Right atrium auricular region (tissue), 2 donors: ENCODE data around the gene URGCP. TPM values are rescaled to one million over a fixed set of nuclear protein-coding genes. Genes with fewer than 3 reads are reported as not detected.
A peak's percentile ranks its signal among the peaks of the same experiment; 100 is the strongest.

Experiments
- DNase-seq: peaks from one replicate; pipeline ENCODE4 v3.0.0-alpha.2; 2019; ENCODE audit warnings: low spot score
- H3K27ac ChIP-seq, 2 donors: fragments of 200-600 bp; sonication (generic); 1 replicate in 1 of 2; 2 replicates in 1 of 2; pipeline ENCODE4 v1.5.1; 2016 to 2019
- H3K27me3 ChIP-seq, 2 donors: fragments of 200-600 bp; sonication (generic); one replicate each; pipeline versions ENCODE4 v1.5.1 to v1.6.0; 2017 to 2019
- H3K36me3 ChIP-seq: fragments of 200-600 bp; sonication (generic); one replicate; pipeline ENCODE4 v1.5.1; 2016
- H3K4me1 ChIP-seq, 2 donors: fragments of 200-600 bp; sonication (generic); one replicate each; pipeline versions ENCODE4 v1.5.1 to v1.6.0; 2017 to 2019
- H3K4me3 ChIP-seq, 2 donors: fragments of 200-600 bp; sonication (generic); 1 replicate in 1 of 2; 2 replicates in 1 of 2; pipeline ENCODE4 v1.5.1; 2017 to 2019; ENCODE audit warnings: mild to moderate bottlenecking in 1 of 2, moderate library complexity in 1 of 2
- H3K9me3 ChIP-seq, 2 donors: fragments of 200-600 bp; sonication (generic); one replicate each; pipeline ENCODE4 v1.5.1; 2019
- total RNA-seq, 2 donors: library from RNA; depleted of rRNA; stranded (reverse); fragments of >200 nt; gene quantifications; one replicate each; pipeline ENCODE4 v1.1.0, GENCODE V29; 2016
- TF ChIP-seq, protein P1 (sequence below), 2 donors: fragments of 200-600 bp; sonication (generic); IDR thresholded peaks; one replicate each; pipeline ENCODE4 v1.5.1; 2019; ENCODE audit warnings: antibody characterized with exemption in 2 of 2

The URGCP gene, protein sequence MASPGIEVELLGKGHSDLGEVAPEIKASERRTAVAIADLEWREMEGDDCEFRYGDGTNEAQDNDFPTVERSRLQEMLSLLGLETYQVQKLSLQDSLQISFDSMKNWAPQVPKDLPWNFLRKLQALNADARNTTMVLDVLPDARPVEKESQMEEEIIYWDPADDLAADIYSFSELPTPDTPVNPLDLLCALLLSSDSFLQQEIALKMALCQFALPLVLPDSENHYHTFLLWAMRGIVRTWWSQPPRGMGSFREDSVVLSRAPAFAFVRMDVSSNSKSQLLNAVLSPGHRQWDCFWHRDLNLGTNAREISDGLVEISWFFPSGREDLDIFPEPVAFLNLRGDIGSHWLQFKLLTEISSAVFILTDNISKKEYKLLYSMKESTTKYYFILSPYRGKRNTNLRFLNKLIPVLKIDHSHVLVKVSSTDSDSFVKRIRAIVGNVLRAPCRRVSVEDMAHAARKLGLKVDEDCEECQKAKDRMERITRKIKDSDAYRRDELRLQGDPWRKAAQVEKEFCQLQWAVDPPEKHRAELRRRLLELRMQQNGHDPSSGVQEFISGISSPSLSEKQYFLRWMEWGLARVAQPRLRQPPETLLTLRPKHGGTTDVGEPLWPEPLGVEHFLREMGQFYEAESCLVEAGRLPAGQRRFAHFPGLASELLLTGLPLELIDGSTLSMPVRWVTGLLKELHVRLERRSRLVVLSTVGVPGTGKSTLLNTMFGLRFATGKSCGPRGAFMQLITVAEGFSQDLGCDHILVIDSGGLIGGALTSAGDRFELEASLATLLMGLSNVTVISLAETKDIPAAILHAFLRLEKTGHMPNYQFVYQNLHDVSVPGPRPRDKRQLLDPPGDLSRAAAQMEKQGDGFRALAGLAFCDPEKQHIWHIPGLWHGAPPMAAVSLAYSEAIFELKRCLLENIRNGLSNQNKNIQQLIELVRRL
- 10 to 100 TPM; 26.4 to 30.9 TPM for total RNA-seq

DNA sequence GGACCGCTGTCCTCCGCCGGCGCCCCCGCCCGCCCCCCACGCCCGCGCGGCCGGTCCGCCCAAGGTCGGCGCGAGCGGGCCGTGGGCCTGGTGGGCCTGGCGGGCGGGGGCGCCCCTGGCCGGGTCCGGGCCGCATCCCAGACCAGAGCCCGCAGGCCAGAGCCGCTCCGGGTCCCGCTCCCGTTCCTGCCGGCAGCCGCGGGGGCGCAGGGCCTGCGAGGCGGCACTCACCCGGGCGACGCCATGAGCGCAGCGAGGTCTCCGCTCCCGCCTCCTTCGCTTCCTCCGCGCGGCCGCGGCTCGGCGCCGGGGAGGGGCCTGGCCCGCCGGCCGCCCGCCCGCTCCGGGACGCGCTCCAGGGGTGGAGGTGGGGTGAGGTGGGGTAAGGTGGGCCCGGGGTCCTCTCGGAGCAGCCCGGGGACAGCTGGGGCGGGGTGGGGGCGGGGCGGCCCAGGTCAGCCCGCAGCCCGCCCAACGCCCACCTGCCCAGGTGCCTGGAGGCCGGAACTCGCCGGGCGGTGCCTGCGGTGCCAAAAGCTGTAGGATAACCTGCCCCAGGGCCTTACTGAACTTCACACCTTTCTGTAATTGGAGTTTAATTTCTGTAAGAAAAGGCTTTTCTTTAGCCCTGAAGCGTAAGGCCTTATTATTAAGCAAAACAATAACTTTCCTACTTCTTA, at the start of gene URGCP:
Gene URGCP, minus strand, starts transcription at position 266 of the 680 bp plus-strand sequence. Its CDS starts 21 bp downstream, at position 245.
- H3K4me1 ChIP-seq, result peaks cover 0 to 31% of the 10 kb centered on the region in 2 donors

DNA sequence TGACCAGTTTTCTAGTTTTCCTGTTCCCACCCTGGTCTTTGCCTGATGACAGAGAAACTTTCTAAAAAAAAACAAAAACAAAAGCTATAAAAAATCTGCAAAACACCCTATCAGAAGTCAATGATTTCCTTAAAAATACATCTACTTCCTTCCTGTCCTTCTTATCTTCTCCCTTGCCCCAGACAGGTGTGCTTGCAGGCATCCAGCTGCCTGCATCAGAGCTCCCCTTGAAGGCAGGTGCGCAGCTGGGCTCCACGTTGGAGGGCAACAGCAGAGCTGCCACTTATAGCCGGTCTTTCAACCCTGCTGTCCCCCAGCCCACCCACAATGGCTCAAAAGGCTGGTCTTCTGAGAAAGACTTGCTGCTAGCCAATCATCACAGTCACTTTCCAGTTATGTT, 49.6 kb upstream of the URGCP start:
- H3K9me3 ChIP-seq, result no peaks in the 10 kb centered on the region
- no peaks in the 10 kb centered on the region for H3K4me1 ChIP-seq
- TF ChIP-seq, protein P1, sequence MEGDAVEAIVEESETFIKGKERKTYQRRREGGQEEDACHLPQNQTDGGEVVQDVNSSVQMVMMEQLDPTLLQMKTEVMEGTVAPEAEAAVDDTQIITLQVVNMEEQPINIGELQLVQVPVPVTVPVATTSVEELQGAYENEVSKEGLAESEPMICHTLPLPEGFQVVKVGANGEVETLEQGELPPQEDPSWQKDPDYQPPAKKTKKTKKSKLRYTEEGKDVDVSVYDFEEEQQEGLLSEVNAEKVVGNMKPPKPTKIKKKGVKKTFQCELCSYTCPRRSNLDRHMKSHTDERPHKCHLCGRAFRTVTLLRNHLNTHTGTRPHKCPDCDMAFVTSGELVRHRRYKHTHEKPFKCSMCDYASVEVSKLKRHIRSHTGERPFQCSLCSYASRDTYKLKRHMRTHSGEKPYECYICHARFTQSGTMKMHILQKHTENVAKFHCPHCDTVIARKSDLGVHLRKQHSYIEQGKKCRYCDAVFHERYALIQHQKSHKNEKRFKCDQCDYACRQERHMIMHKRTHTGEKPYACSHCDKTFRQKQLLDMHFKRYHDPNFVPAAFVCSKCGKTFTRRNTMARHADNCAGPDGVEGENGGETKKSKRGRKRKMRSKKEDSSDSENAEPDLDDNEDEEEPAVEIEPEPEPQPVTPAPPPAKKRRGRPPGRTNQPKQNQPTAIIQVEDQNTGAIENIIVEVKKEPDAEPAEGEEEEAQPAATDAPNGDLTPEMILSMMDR (IDR thresholded peaks at IDR 0.05), result no peak
- DNase-seq, result no peak
- H3K4me3 ChIP-seq, result no peak overlapping the region
- no peak overlapping the region for H3K27ac ChIP-seq
- peaks cover 3% of the 10 kb centered on the region for H3K36me3 ChIP-seq
- H3K27me3 ChIP-seq, result no peaks in the 10 kb centered on the region

More for the DNA sequence above, at the start of gene URGCP:
- H3K27me3 ChIP-seq, result no peaks in the 10 kb centered on the region
- no peaks in the 10 kb centered on the region for H3K9me3 ChIP-seq
- H3K4me3 ChIP-seq, result peak within 1 kb of the TSS; percentile 78 to 80
- no peak for DNase-seq
- TF ChIP-seq, protein P1 (IDR thresholded peaks at IDR 0.05), result no peak
- no peaks in the 10 kb centered on the region for H3K36me3 ChIP-seq
- peak within 1 kb of the TSS; percentile 88 to 89 for H3K27ac ChIP-seq

DNA sequence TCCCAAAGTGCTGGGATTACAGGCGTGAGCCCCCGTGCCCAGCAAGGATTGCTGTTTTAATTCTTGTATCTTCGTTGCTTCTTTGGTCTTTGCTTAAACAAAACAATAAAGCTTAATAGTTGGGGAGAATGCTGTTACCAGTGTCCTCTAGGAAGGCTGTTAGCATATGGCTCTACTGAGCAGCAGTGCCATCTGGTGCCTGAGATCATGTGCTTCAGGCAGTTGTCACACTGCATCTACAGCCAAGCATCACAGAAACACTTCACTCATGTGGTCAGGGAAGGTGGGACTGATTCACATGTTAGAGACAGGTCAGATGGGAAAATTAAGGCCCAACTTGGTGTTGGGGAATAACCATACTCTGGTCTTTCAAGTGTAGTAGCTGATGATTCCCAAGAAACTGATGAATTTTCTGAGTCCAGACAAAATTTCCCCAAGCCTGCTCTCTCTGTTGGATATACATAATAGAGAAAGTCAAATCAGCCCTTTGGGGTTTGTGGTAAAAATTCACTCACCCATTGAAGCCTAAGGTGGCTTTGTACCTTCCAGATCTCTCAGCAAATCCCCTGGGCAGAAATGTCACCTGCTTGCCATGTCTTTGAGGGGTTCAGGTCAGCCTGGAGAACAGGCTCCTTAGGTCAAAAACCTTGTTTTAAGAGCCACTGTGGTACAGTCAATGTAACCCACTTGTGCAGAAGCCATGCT, 48.3 kb upstream of the URGCP start:
- Histone ChIP-seq H3K4me3 (no peak overlapping the region), H3K9me3 (no peaks in the 10 kb centered on the region), H3K36me3 (peaks cover 12% of the 10 kb centered on the region), H3K27me3 (no peaks in the 10 kb centered on the region), H3K4me1 (no peaks in the 10 kb centered on the region), H3K27ac (no peak overlapping the region)
- TF ChIP-seq, protein P1 (IDR thresholded peaks at IDR 0.05), result peak in 1 of 2 donors; percentile 55
- DNase-seq, result no peak

DNA sequence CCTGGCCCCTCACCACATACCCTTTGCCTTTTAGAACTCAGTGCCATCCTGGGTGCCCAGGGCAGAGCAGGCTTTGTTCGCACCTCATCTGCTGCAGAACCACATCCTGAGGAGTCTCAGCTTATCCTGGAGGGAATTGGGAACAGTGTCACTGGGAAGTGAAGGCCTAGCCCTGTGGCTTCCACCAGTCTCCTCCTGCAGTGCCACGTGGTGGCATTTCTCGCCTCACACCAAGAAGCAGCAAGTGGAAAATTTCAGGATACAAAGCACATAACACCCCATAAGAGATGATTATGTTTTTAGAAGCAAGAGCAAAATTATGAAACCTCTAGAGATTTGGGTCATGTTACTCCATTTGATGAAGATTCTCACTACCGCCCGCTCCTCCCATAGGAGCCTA, 46.7 kb upstream of the URGCP start:
- no peaks in the 10 kb centered on the region for H3K4me1 ChIP-seq
- no peak overlapping the region for H3K27ac ChIP-seq
- TF ChIP-seq, protein P1 (IDR thresholded peaks at IDR 0.05), result no peak
- no peak for DNase-seq
- no peak overlapping the region for H3K4me3 ChIP-seq
- H3K36me3 ChIP-seq, result peaks cover 12% of the 10 kb centered on the region
- H3K27me3 ChIP-seq, result no peaks in the 10 kb centered on the region
- no peaks in the 10 kb centered on the region for H3K9me3 ChIP-seq

DNA sequence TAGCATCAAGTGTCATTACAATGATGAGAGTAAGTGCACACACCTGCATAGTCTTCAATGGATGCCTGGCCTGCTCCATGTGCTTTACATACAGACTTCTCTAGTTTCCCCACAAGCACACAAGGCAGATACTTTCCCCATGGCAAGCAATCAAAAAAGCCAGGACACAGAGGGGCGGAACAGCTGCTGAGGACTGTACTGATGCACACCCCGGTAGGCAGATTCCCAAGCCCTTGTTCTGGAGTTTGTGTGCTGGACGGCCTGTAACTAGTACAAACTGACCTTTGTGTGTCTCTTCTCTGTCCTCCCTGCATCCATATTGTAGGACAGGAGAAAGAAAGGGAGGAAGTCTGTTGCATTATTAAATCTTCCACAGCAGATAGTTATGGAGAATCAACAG, 45.6 kb upstream of the URGCP start:
- no peak overlapping the region for H3K4me3 ChIP-seq
- no peak for DNase-seq
- TF ChIP-seq, protein P1 (IDR thresholded peaks at IDR 0.05), result no peak
- peaks cover 19% of the 10 kb centered on the region for H3K36me3 ChIP-seq
- H3K4me1 ChIP-seq, result no peaks in the 10 kb centered on the region
- H3K27ac ChIP-seq, result no peak overlapping the region
- H3K27me3 ChIP-seq, result no peaks in the 10 kb centered on the region
- no peaks in the 10 kb centered on the region for H3K9me3 ChIP-seq
